Activated CD4-positive, alpha-beta T cell treated with anti-CD3 and anti-CD28 coated beads for 48 hours (primary cell): ENCODE results near the gene TGM2.
"Not testable (repeated sequence)": the region's sequence is repeated elsewhere in the genome, so short reads cannot be mapped to it uniquely, and the experiment has no call there.

Experiments used
- DNase-seq: peaks from one replicate; pipeline ENCODE4 v3.0.0-alpha.2; 2020

Gene TGM2

DNA sequence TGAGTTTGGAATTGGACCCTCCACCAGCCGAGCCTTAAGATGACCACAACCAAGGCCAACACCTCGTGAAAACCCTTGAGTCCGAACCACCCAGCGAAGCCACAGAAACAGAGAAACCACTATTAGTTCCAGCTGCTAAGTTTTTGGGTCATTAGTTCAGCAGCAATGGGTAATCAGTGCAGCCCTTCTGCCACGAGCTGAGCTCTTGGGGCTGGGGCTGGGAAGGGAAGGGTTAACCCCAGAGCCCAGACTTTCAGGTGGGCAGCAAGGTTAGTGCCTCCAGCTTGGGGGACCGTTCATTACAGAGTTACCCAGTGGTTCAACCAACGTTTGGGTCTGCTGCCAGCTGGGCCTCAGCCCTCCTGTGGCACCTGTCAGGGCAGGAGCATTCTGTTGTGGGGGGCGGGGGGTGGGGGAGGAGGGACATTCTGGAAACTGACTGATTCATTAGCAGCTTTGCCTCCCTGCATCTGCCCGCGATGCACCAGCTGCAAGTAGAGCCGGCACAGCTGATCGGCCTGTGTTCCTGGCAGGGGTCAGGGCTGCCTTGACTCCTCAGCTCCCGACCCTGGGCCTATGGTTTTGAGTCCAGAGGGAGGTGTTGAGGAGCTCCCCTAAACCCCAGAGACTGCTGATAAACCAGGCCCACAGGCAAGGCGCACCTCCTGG lies 52.7 kb downstream of the TGM2 start:
- DNase-seq, result no peak

- DNase-seq, result no peak
Measured at GRCh38 chr20:38111366-38112232, 53.5 kb downstream of the TGM2 start.

DNA sequence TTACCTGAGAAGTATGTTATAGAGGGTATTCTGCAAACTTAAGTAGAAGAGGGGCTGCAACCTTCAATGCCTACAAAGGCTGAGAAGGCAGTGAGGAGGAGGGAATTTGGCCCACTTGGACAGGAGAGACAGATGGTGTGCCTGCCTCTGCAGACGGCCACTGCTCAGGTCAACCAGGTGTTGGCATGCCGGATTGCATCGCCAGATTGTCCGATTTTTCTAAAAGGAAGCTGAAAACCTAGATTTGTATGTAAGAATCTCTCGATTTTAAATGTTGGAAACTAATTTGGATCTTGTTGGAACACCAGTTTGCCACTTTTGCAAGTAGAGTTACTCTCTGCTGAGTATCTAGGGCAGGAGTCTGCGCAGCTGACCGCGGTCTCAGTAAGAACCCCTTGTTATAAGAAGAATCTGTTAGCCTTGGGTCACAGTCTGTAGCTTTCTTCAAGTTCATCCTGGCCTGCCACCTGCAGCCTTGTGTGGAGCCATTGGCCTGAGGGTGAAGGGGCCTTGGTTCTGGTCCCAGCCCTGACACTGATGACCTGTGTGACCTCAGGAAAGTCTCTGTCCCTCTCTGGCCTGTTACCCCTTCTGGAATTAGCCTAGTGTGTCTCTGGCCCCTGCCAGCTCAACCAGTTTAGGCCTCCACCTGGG lies 54.4 kb downstream of the TGM2 start:
- no peak for DNase-seq

GRCh38 chr20:38109591-38110524 lies 55.2 kb downstream of the TGM2 start:
- DNase-seq, result no peak

GRCh38 chr20:38108986-38109541 lies 56.0 kb downstream of the TGM2 start:
- no peak for DNase-seq

DNA sequence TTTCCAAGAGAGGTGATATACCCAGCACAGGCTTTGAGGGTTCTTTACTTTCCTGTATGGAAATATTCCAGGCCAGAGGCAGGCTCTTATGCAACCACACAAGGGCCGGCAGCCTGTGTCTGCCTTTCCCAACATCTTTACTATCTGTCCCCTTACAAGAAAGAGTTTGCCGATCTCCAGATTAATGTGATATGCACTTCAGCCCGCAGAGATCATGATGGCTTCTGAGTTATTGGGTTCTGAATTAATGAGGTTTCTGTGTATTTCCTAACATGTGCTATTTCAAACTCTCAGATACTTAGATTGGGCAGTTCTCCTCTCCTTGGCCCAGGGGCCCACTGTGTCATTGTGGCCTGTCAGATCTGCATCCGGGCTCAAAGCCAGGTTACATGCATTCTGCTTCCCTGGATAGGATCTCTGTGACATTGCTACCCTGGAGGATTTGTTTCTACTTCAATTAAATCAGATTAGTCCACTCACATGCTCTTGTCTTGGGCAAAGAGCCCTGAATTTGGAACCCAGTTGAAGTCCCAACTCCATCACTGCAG lies 56.6 kb downstream of the TGM2 start:
- DNase-seq, result no peak

GRCh38 chr20:38107916-38108315 lies 57.2 kb downstream of the TGM2 start:
- not testable (repeated sequence) for DNase-seq

GRCh38 chr20:38107386-38107785 lies 57.7 kb downstream of the TGM2 start:
- DNase-seq, result not testable (repeated sequence)

DNA sequence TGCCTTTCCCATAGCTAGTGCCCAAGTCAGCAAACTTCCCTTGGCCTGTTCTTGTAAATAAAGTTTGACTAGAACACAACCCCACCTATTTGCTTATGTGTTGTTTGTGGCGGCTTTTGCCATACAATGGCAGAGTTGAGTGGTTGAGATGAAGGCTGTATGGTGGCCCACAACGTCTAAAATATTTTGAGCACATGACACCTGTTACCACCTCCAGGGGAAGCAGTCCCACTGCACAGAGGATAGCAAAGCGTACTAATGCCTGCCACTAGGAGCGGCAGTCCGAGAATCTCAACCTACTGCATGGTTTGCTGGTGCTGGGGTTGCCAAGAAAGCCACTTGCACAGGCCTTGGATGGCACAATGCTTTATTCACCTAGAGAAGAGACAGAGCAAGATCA lies 58.6 kb downstream of the TGM2 start:
- no peak for DNase-seq

DNA sequence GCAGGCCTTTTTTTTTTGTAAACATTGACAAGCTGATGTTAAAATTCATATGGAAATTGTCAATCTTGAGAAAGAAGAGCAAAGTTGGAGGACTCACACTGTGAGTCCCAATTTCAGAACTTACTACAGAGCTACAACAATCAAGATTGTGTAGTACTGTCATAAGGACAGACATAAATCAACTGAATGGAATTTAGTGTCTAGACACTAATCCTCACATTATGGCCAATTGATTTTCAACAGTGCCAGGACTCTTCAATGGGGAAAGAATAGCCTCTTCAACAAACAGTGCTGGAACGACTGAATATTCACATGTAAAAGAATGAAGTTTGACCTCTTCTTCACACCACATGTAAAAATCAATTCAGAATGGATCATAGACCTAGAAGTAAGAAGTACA lies 60.8 kb downstream of the TGM2 start:
- DNase-seq, result no peak

GRCh38 chr20:38102206-38102605 lies 62.9 kb downstream of the TGM2 start:
- not testable (repeated sequence) for DNase-seq

GRCh38 chr20:38098952-38099351 lies 66.1 kb downstream of the TGM2 start:
- DNase-seq, result no peak

DNA sequence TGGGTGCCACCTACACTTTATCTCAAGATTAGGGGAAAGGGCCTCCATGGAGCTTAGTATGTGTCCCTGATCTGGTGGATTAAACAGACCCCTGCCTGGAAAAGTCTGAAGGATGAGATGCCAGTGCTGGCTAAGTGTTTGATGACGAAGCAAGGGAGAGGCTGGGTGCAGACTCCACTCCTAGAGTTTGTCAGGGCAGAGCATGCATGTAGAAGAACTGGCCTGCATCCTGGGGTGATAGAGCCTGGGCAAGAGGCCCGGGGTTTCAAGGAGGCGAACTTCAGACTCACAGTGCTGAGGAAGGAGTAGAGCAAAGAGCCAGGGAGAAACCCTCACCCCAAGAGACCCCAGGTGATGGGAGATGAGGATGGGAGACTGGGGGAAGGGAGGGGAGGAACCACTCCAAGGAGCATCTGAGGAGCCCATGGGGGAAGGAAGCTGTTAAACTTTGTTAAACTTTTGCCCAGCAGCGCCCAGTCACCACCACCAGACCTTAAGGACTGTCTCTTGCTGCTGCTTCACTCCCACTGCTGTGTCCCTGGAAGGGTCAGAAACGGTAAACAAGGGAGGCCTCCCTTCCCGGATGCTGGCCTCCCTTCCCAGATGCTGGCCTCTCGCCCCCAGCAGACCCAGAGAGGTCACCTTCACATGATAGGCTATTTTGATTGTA lies 69.9 kb downstream of the TGM2 start:
- DNase-seq, result no peak

GRCh38 chr20:38094373-38094891 lies 70.6 kb downstream of the TGM2 start:
- DNase-seq, result peak; percentile 40

DNA sequence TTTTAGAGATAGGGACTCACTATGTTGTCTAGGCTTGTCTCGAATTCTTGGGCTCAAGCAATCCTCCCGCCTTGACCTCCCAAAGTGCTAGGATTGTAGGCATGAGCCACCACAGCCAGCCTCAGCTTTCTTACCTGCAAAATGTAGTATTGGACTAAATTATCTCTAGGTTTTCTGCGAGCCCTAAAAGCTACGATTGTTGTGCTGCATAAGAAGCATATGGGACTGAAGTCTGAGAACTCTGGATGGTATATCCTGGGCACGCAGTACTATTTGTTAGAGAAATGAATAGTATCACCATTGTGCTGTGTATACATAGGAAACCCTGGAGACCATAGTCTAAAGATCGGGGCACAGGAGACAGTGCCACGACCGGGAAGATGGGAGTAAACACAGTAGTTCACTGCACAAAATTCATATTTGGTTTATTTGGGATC lies 71.4 kb downstream of the TGM2 start:
- no peak for DNase-seq

GRCh38 chr20:38092915-38093314 lies 72.2 kb downstream of the TGM2 start:
- DNase-seq, result no peak

DNA sequence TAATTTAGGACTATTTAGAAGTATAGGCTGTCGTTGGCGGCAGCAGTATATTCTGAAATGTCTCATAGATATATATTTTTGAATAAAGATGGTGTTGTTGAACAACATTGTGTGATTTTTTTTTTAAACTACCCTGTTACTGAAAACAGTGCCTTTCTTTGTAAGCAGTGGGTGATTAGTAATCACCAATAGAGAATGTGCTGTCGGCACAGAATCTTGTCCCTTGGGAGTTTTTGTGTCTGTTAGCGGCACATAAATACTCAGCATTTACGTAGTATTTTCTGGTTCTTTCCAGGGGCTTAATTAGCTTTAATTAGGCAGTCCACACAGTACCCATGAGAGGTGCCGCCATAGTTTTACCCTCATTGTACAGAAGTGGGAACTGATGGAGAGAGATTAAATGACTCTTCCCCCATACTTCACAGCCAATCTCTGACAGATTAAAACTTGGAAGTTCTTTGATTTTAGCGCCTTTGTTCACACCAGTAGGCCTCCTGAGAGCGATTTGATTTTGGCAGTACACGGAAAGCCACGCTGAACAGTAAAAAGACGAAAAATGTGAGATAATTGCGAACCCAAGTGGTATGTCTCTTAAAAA lies 72.7 kb downstream of the TGM2 start:
- DNase-seq, result no peak

GRCh38 chr20:38091441-38092216 lies 73.4 kb downstream of the TGM2 start:
- no peak for DNase-seq

GRCh38 chr20:38090061-38090460 lies 75.0 kb downstream of the TGM2 start:
- no peak for DNase-seq

GRCh38 chr20:38089500-38089899 lies 75.6 kb downstream of the TGM2 start:
- DNase-seq, result no peak
